Fibroblast of lung (primary cell): ENCODE measurements around the gene CCM2. TPM values are rescaled to one million over a fixed set of nuclear protein-coding genes. Genes with fewer than 3 reads are reported as not detected.

Source experiments
- DNase-seq, 2 donors: peaks; one replicate each; pipeline versions ENCODE4 v3.0.0 to v3.0.0-alpha.2; 2010; ENCODE audit warnings: low read depth in 2 of 2
- H2AFZ ChIP-seq: 2 replicates; pipeline ENCODE4 v1.5.1; 2012; ENCODE audit warnings: low read length, control low read depth, inconsistent platforms
- H3K27ac ChIP-seq: 2 replicates; pipeline ENCODE4 v1.5.1; 2011; ENCODE audit warnings: low read length, control low read depth; ENCODE audit not compliant: insufficient read depth
- H3K27me3 ChIP-seq: 2 replicates; pipeline ENCODE4 v1.5.1; 2011; ENCODE audit warnings: mild to moderate bottlenecking, low read length; ENCODE audit not compliant: control insufficient read depth, insufficient read depth
- H3K36me3 ChIP-seq: 2 replicates; pipeline ENCODE4 v1.5.1; 2011; ENCODE audit warnings: low read length; ENCODE audit not compliant: control insufficient read depth, insufficient read depth
- H3K4me1 ChIP-seq: 2 replicates; pipeline ENCODE4 v1.5.1; 2011; ENCODE audit warnings: low read length; ENCODE audit not compliant: control insufficient read depth, insufficient read depth; ENCODE audit errors: extremely low read depth
- H3K4me2 ChIP-seq: 2 replicates; pipeline ENCODE4 v1.5.1; 2011; ENCODE audit warnings: low read length, control low read depth; ENCODE audit not compliant: insufficient read depth; ENCODE audit errors: extremely low read depth
- H3K4me3 ChIP-seq, 4 experiments: fragments of 200-600 bp in 1 of 4; sonication (generic) in 1 of 4; replicated peaks in 1 of 4; 2 replicates each; pipeline ENCODE4 v1.5.1; 2011 to 2016; ENCODE audit warnings: low read length in 4 of 4, low read depth in 3 of 4, mild to moderate bottlenecking in 3 of 4, control low read depth in 2 of 4, inconsistent platforms in 1 of 4, mixed read lengths in 1 of 4; ENCODE audit not compliant: insufficient read depth in 1 of 4; ENCODE audit errors: control extremely low read depth in 1 of 4
- H3K79me2 ChIP-seq: 2 replicates; pipeline ENCODE4 v1.5.1; 2012; ENCODE audit warnings: mild to moderate bottlenecking, low read length, inconsistent platforms; ENCODE audit not compliant: control insufficient read depth, insufficient read depth
- H3K9ac ChIP-seq: 2 replicates; pipeline ENCODE4 v1.5.1; 2011; ENCODE audit warnings: mild to moderate bottlenecking, low read length, control low read depth; ENCODE audit not compliant: insufficient read depth
- H3K9me3 ChIP-seq: 2 replicates; pipeline ENCODE4 v1.5.1; 2012; ENCODE audit warnings: low read depth, low read length; ENCODE audit not compliant: control insufficient read depth, insufficient read depth
- H4K20me1 ChIP-seq: 2 replicates; pipeline ENCODE4 v1.5.1; 2011; ENCODE audit warnings: low read length; ENCODE audit not compliant: control insufficient read depth, insufficient read depth; ENCODE audit errors: extremely low read depth
- EZH2 ChIP-seq: IDR thresholded peaks from 2 replicates; pipeline ENCODE4 v1.5.1; 2012; ENCODE audit warnings: low read length, control low read depth, mild to moderate bottlenecking; ENCODE audit errors: missing control alignments
- polyA plus RNA-seq, 2 donors: library from polyadenylated mRNA; depleted of rRNA in 1 of 2; stranded (reverse) in 1 of 2; unstranded in 1 of 2; fragments of >200 nt; gene quantifications; 2 replicates each; pipeline ENCODE4 v1.2.1, GENCODE V29; 2011 to 2012; ENCODE audit warnings: missing spikeins in 1 of 2
- total RNA-seq: library from RNA; depleted of rRNA; stranded (reverse); fragments of >200 nt; gene quantifications from 2 replicates; pipeline ENCODE4 v1.2.1, GENCODE V29; 2014
- TF ChIP-seq, protein P1 (sequence below), 2 donors: IDR thresholded peaks in 1 of 2; conservative IDR thresholded peaks in 1 of 2; 1 replicate in 1 of 2; 2 replicates in 1 of 2; pipeline ENCODE4 v1.5.1; 2011 to 2012; ENCODE audit warnings: low read length in 2 of 2, control low read depth in 1 of 2, inconsistent platforms in 1 of 2, low read depth in 1 of 2, mild to moderate bottlenecking in 1 of 2

Gene CCM2
- total and polyA plus RNA-seq, 2 donors (not counting 1 experiment from before 2014, with no cell fraction given): 27.8 to 52.4 TPM

DNA sequence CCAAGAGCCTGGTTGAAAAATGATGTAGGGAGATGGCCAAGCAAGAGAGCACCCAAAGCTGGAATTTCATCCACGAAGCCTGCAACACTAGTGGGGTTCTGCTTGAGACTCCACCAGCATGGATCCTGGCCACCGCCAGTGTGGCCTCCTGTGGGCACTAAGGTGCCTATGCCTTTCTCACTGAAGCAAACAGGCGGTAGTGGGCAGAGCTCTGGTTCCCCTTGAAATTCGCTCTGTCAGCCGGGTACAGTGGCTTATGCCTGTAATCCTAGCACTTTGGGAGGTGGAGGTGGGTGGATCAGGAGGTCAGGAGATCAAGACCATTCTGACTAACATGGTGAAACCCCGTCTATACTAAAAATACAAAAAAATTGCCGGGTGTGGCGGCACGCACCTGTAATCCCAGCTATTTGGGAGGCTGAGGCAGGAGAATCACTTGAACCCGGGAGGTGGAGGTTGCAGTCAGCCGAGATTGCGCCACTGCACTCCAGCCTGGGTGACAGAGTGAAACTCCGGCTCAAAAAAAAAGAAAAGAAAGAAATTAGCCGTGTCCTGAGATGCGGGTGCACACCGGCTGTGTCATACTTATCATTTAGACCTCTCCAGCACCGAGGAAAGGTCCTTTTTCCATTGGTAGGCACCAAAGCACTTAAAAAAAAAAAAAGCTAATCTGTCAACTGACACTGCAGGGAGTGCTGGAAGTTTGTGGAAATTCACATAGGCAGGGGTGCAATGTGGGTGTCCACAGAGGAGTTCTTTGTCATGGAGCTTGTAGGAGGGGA lies 28.3 kb downstream of the CCM2 start:
- H3K27me3 ChIP-seq: no peaks in the 10 kb centered on the region
- no peaks in the 10 kb centered on the region for H3K9me3 ChIP-seq
- no peaks in the 10 kb centered on the region for H4K20me1 ChIP-seq
- H3K27ac ChIP-seq: no peak overlapping the region
- TF ChIP-seq EZH2: no peak
- TF ChIP-seq, protein P1, sequence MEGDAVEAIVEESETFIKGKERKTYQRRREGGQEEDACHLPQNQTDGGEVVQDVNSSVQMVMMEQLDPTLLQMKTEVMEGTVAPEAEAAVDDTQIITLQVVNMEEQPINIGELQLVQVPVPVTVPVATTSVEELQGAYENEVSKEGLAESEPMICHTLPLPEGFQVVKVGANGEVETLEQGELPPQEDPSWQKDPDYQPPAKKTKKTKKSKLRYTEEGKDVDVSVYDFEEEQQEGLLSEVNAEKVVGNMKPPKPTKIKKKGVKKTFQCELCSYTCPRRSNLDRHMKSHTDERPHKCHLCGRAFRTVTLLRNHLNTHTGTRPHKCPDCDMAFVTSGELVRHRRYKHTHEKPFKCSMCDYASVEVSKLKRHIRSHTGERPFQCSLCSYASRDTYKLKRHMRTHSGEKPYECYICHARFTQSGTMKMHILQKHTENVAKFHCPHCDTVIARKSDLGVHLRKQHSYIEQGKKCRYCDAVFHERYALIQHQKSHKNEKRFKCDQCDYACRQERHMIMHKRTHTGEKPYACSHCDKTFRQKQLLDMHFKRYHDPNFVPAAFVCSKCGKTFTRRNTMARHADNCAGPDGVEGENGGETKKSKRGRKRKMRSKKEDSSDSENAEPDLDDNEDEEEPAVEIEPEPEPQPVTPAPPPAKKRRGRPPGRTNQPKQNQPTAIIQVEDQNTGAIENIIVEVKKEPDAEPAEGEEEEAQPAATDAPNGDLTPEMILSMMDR (conservative IDR thresholded peaks at IDR 0.05 in 1 of 2, IDR thresholded peaks at IDR 0.05 in 1 of 2; ENCODE audit: low read depth in 1 of 2, low read length in 2 of 2): no peak
- DNase-seq: no peak
- peaks cover 2% of the 10 kb centered on the region for H3K36me3 ChIP-seq
- H3K4me3 ChIP-seq: no peak overlapping the region
- H2AFZ ChIP-seq: no peak overlapping the region
- H3K9ac ChIP-seq: no peak overlapping the region
- H3K4me2 ChIP-seq: no peak overlapping the region
- H3K79me2 ChIP-seq: peaks cover 40% of the 10 kb centered on the region
- peaks cover 3% of the 10 kb centered on the region for H3K4me1 ChIP-seq

DNA sequence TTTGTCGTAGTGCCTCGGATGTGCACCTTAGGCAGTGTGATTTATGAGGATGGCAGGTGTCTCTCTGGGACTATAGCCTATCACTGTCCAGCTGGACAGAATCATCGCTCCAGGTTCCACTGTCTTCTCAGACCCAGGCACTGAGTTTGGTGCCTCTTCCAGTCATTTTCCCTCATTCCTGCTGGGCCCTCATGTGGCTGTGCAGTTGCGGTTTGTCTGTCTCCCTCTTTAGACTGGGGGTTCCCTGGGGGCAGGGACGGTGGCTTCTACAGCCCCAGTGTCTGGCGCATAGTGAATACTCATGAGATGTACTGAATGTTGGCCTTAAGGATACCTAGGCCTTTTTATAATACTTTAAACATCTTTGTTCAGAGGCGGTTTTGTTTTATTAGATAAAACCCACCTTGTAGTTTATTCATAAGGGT lies 28.9 kb downstream of the CCM2 start:
- no peak overlapping the region for H3K4me3 ChIP-seq
- H3K4me1 ChIP-seq: peaks cover 3% of the 10 kb centered on the region
- peaks cover 2% of the 10 kb centered on the region for H3K36me3 ChIP-seq
- no peak overlapping the region for H2AFZ ChIP-seq
- no peaks in the 10 kb centered on the region for H3K27me3 ChIP-seq
- H4K20me1 ChIP-seq: no peaks in the 10 kb centered on the region
- no peak for DNase-seq
- H3K27ac ChIP-seq: no peak overlapping the region
- no peak overlapping the region for H3K9ac ChIP-seq
- peaks cover 40% of the 10 kb centered on the region for H3K79me2 ChIP-seq
- no peaks in the 10 kb centered on the region for H3K9me3 ChIP-seq
- H3K4me2 ChIP-seq: no peak overlapping the region
- TF ChIP-seq EZH2: no peak
- TF ChIP-seq, protein P1 (conservative IDR thresholded peaks at IDR 0.05 in 1 of 2, IDR thresholded peaks at IDR 0.05 in 1 of 2; ENCODE audit: low read depth in 1 of 2, low read length in 2 of 2): no peak

DNA sequence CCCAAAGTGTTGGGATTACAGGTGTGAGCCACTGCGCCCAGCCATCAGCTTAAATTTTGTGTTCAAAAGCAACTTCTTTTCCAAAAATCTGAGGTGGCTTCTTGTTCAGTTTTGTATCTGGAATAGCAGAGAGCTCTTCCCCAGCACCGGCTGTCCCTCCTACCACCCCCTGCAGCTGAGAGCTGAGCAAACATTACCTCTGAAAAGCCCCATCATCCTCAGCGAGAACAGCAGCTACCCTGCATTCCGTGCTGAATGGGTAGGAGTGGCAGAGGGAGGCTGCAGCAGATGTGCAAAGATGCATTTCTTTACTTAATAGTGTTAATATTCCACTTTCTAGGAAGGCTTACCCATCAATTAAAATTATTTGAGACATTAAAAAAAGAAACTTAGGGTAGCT lies 31.8 kb downstream of the CCM2 start:
- peaks cover 43% of the 10 kb centered on the region for H3K79me2 ChIP-seq
- H3K36me3 ChIP-seq: peaks cover 2% of the 10 kb centered on the region
- no peaks in the 10 kb centered on the region for H4K20me1 ChIP-seq
- no peak overlapping the region for H3K9ac ChIP-seq
- TF ChIP-seq EZH2: no peak
- TF ChIP-seq, protein P1 (conservative IDR thresholded peaks at IDR 0.05 in 1 of 2, IDR thresholded peaks at IDR 0.05 in 1 of 2; ENCODE audit: low read depth in 1 of 2, low read length in 2 of 2): no peak
- no peaks in the 10 kb centered on the region for H3K9me3 ChIP-seq
- no peak overlapping the region for H3K4me2 ChIP-seq
- H3K4me3 ChIP-seq: no peak overlapping the region
- H2AFZ ChIP-seq: no peak overlapping the region
- peaks cover 3% of the 10 kb centered on the region for H3K4me1 ChIP-seq
- no peak overlapping the region for H3K27ac ChIP-seq
- DNase-seq: no peak
- H3K27me3 ChIP-seq: no peaks in the 10 kb centered on the region
